WTC11 (cell line): ENCODE results near the gene PSMG4. TPM values are rescaled to one million over a fixed set of nuclear protein-coding genes. Genes with fewer than 3 reads are reported as not detected.
A peak's percentile ranks its signal among the peaks of the same experiment; 100 is the strongest.

Source experiments
- ATAC-seq: fragments of 200-7000 bp; cut with Tn5 transposase; 2 replicates; pipeline ENCODE4 v1.10.0; 2021; ENCODE audit warnings: mild to moderate bottlenecking, moderate library complexity
- CTCF ChIA-PET: fragments of 300-600 bp; sonication (Branson Sonifier 250); formaldehyde crosslinking; loops from one replicate; lab custom pipeline; 2021; ENCODE audit warnings: antibody characterized with exemption; lab: Charles Lee
- POLR2A ChIA-PET: fragments of 350-600 bp; sonication (Branson Sonifier 250); formaldehyde crosslinking; loops from one replicate; lab custom pipeline; 2021; ENCODE audit warnings: antibody characterized with exemption; lab: Charles Lee
- DNase-seq: peaks from one replicate; pipeline ENCODE4 v3.0.0; 2021; ENCODE audit warnings: low spot score
- H3K27ac Mint-ChIP-seq: 2 replicates; pipeline ENCODE4 v1.8.0; 2021; ENCODE audit warnings: mixed read lengths
- H3K27me3 Mint-ChIP-seq: 2 replicates; pipeline ENCODE4 v1.8.0; 2021; ENCODE audit warnings: low read depth, mild to moderate bottlenecking, moderate library complexity, mixed read lengths
- H3K36me3 Mint-ChIP-seq: 2 replicates; pipeline ENCODE4 v1.8.0; 2021; ENCODE audit warnings: mixed read lengths
- H3K4me1 Mint-ChIP-seq: 2 replicates; pipeline ENCODE4 v1.8.0; 2022; ENCODE audit warnings: mixed read lengths
- H3K4me3 Mint-ChIP-seq: 2 replicates; pipeline ENCODE4 v1.8.0; 2021; ENCODE audit warnings: mild to moderate bottlenecking, moderate library complexity, mixed read lengths
- H3K9me3 Mint-ChIP-seq: 2 replicates; pipeline ENCODE4 v1.8.0; 2021; ENCODE audit warnings: mixed read lengths
- ARID4B ChIP-seq: sonication (generic); formaldehyde crosslinking; IDR thresholded peaks from 2 replicates; pipeline ENCODE4 v1.8.0; 2023; ENCODE audit warnings: missing genetic modification reagents, mild to moderate bottlenecking, borderline replicate concordance
- ATF6 ChIP-seq: sonication (generic); formaldehyde crosslinking; IDR thresholded peaks from 2 replicates; pipeline ENCODE4 v1.8.1; 2023; ENCODE audit warnings: mild to moderate bottlenecking, missing genetic modification reagents
- FOXJ3 ChIP-seq: sonication (generic); formaldehyde crosslinking; IDR thresholded peaks from 2 replicates; pipeline ENCODE4 v1.9.0; 2021; ENCODE audit warnings: missing genetic modification reagents, mild to moderate bottlenecking, borderline replicate concordance
- HMGA2 ChIP-seq: fragments of 250-450 bp; sonication (Bioruptor Pico); IDR thresholded peaks from 2 replicates; pipeline ENCODE4 v1.4.0; 2021; ENCODE audit warnings: mild to moderate bottlenecking, moderate library complexity
- HMGXB4 ChIP-seq: sonication (generic); formaldehyde crosslinking; IDR thresholded peaks from 2 replicates; pipeline ENCODE4 v1.8.1; 2023; ENCODE audit warnings: mild to moderate bottlenecking, moderate library complexity, missing genetic modification reagents
- IRF2 ChIP-seq: sonication (generic); formaldehyde crosslinking; IDR thresholded peaks from 2 replicates; pipeline ENCODE4 v1.8.0; 2022; ENCODE audit warnings: low read depth, missing genetic modification reagents, borderline replicate concordance
- JAZF1 ChIP-seq: fragments of 250-450 bp; sonication (Bioruptor Pico); IDR thresholded peaks from 2 replicates; pipeline ENCODE4 v1.9.0; 2021; ENCODE audit warnings: moderate library complexity, mild to moderate bottlenecking, inconsistent platforms
- JUN ChIP-seq: sonication (generic); formaldehyde crosslinking; IDR thresholded peaks from 2 replicates; pipeline ENCODE4 v1.8.0; 2023; ENCODE audit warnings: mild to moderate bottlenecking, missing genetic modification reagents
- KAT7 ChIP-seq: sonication (generic); formaldehyde crosslinking; IDR thresholded peaks from 2 replicates; pipeline ENCODE4 v1.8.1; 2023; ENCODE audit warnings: missing genetic modification reagents, mild to moderate bottlenecking, borderline replicate concordance
- MLX ChIP-seq: sonication (generic); formaldehyde crosslinking; IDR thresholded peaks from 2 replicates; pipeline ENCODE4 v1.8.1; 2023; ENCODE audit warnings: mild to moderate bottlenecking, missing genetic modification reagents, moderate library complexity
- MYBL2 ChIP-seq: sonication (generic); formaldehyde crosslinking; IDR thresholded peaks from 2 replicates; pipeline ENCODE4 v1.8.1; 2023; ENCODE audit warnings: mild to moderate bottlenecking, moderate library complexity, missing genetic modification reagents
- NFE2L1 ChIP-seq: sonication (generic); formaldehyde crosslinking; IDR thresholded peaks from 2 replicates; pipeline ENCODE4 v1.8.1; 2023; ENCODE audit warnings: missing genetic modification reagents
- NR2C2 ChIP-seq: sonication (generic); formaldehyde crosslinking; IDR thresholded peaks from 2 replicates; pipeline ENCODE4 v1.8.0; 2022; ENCODE audit warnings: mild to moderate bottlenecking, missing genetic modification reagents
- PRDM15 ChIP-seq: sonication (generic); formaldehyde crosslinking; IDR thresholded peaks from 2 replicates; pipeline ENCODE4 v1.8.0; 2022; ENCODE audit warnings: missing genetic modification reagents
- TEAD4 ChIP-seq: sonication (generic); formaldehyde crosslinking; IDR thresholded peaks from 2 replicates; pipeline ENCODE4 v1.8.0; 2022; ENCODE audit warnings: mild to moderate bottlenecking, missing genetic modification reagents
- USF1 ChIP-seq: sonication (generic); formaldehyde crosslinking; IDR thresholded peaks from 2 replicates; pipeline ENCODE4 v1.8.0; 2022; ENCODE audit warnings: mild to moderate bottlenecking, missing genetic modification reagents
- ZMAT4 ChIP-seq: fragments of 250-450 bp; sonication (Bioruptor Pico); IDR thresholded peaks from 2 replicates; pipeline ENCODE4 v1.9.0; 2021; ENCODE audit warnings: mild to moderate bottlenecking
- ZNF317 ChIP-seq: sonication (generic); formaldehyde crosslinking; IDR thresholded peaks from 2 replicates; pipeline ENCODE4 v1.8.1; 2023; ENCODE audit warnings: low read depth, mild to moderate bottlenecking, moderate library complexity, missing genetic modification reagents, borderline replicate concordance
- ZNF423 ChIP-seq: fragments of 250-450 bp; sonication (Bioruptor Pico); IDR thresholded peaks from 2 replicates; pipeline ENCODE4 v2.1.2; 2022; ENCODE audit warnings: mild to moderate bottlenecking, moderate library complexity
- ZNF671 ChIP-seq: fragments of 250-450 bp; sonication (Bioruptor Pico); IDR thresholded peaks from 2 replicates; pipeline ENCODE4 v1.8.0; 2021; ENCODE audit warnings: mild to moderate bottlenecking
- total RNA-seq: library from RNA; stranded (reverse); gene quantifications from 3 replicates; pipeline ENCODE4 v1.2.3, GENCODE V29; 2021

Gene PSMG4
- total RNA-seq, 1 experiment from 2014 or later = 38.2 TPM

- Mint-ChIP-seq H3K4me1 (peaks cover 11% of the 10 kb centered on the region), H3K9me3 (no peaks in the 10 kb centered on the region), H3K27ac (no peak overlapping the region; the same call in 1 of the 2 replicates), H3K36me3 (peaks cover 29% of the 10 kb centered on the region), H3K4me3 (no peak overlapping the region), H3K27me3 (no peaks in the 10 kb centered on the region)
- CTCF ChIA-PET = interaction anchor here (0.9 to 2.1 kb wide), 3 partner anchors 17 to 169 kb away, joined by 3 to 4 read pairs (median 3); partner anchors contain the start of gene TUBB2A
- DNase-seq = no peak
- peak; percentile 7; the same call in 1 of the 2 replicates for ATAC-seq
- TF ChIP-seq MYBL2 (CRISPR knock-in tag) (no peak), FOXJ3 (CRISPR knock-in tag) (no peak), JAZF1 (CRISPR knock-in tag) (no peak), NFE2L1 (CRISPR knock-in tag) (no peak), ZNF317 (CRISPR knock-in tag) (no peak), MLX (no peak), ARID4B (CRISPR knock-in tag) (no peak), TEAD4 (no peak), HMGXB4 (no peak), ZMAT4 (CRISPR knock-in tag) (no peak), JUN (no peak), IRF2 (CRISPR knock-in tag) (no peak), USF1 (CRISPR knock-in tag) (no peak), HMGA2 (CRISPR knock-in tag) (no peak), NR2C2 (CRISPR knock-in tag) (no peak)
- POLR2A ChIA-PET = interaction anchor here (0.6 kb wide), 1 partner anchor 84 kb away, joined by 8 read pairs; no protein-coding TSS in a partner anchor
Measured at GRCh38 chr6:3276174-3277167, 17.7 kb downstream of the PSMG4 start.

GRCh38 chr6:3277251-3277650, 18.5 kb downstream of the PSMG4 start:
- no peak for ATAC-seq
- H3K27me3 Mint-ChIP-seq = no peaks in the 10 kb centered on the region
- H3K4me1 Mint-ChIP-seq = peaks cover 19% of the 10 kb centered on the region
- H3K36me3 Mint-ChIP-seq = peaks cover 22% of the 10 kb centered on the region
- CTCF ChIA-PET = interaction anchor here (0.9 to 2.1 kb wide), 4 partner anchors 18 to 456 kb away, joined by 3 to 5 read pairs (median 4); partner anchors contain the start of gene TUBB2A
- DNase-seq = no peak
- no peak overlapping the region for H3K4me3 Mint-ChIP-seq
- H3K27ac Mint-ChIP-seq = no peak overlapping the region
- H3K9me3 Mint-ChIP-seq = no peaks in the 10 kb centered on the region
- POLR2A ChIA-PET = no interaction called here
- TF ChIP-seq ATF6 (CRISPR knock-in tag) (no peak), ZNF423 (CRISPR knock-in tag) (no peak), PRDM15 (CRISPR knock-in tag) (no peak), ZNF671 (CRISPR knock-in tag) (no peak), KAT7 (no peak)
